Tibial nerve (tissue), 3 donors: Measurements from ENCODE around the gene ARMC3.

Source experiments
- CTCF ChIP-seq, 5 experiments: fragments of 200-600 bp in 3 of 5; fragments of 450-650 bp in 2 of 5; sonication (generic) in 3 of 5; IDR thresholded peaks; one replicate each; pipeline ENCODE4 v1.5.1; 2016 to 2019; ENCODE audit warnings: antibody characterized with exemption in 5 of 5, mild to moderate bottlenecking in 3 of 5, moderate library complexity in 2 of 5
- POLR2A ChIP-seq, 2 donors: fragments of 450-650 bp; IDR thresholded peaks; one replicate each; pipeline ENCODE4 v1.6.1; 2017; ENCODE audit warnings: antibody characterized with exemption in 2 of 2, mild to moderate bottlenecking in 2 of 2, moderate library complexity in 2 of 2

GRCh38 chr10:22992075-22992474, 64.2 kb downstream of the ARMC3 start:
- TF ChIP-seq CTCF (IDR thresholded peaks at IDR 0.05) (no peak), POLR2A (IDR thresholded peaks at IDR 0.05) (no peak)
